ENCODE data around the gene GABARAPL1. TPM values are rescaled to one million over a fixed set of nuclear protein-coding genes. Genes with fewer than 3 reads are reported as not detected.

GABARAPL1 gene
- 94.2 and 96.2 TPM in 2 replicates for total RNA-seq
- long read RNA-seq, transcript GABARAPL1-218 (4 exons, 2,294 nt): minor isoform, 6 of 93 reads
- long read RNA-seq, transcript GABARAPL1-201 (4 exons, 1,957 nt): major isoform, 72 of 93 reads
- long read RNA-seq, partial matches to known transcripts: 1 of 93 reads
- long read RNA-seq, other reads (novel, unspliced or antisense): 9 of 93 reads

- Mint-ChIP-seq H3K27ac (peak within 1 kb of the TSS; percentile 100), H3K4me3 (ENCODE audit: low read depth) (peak within 1 kb of the TSS; percentile 89), H3K9me3 (ENCODE audit: low read depth) (no peaks in the 10 kb centered on the region), H3K4me1 (ENCODE audit: low read depth) (peaks cover 23% of the 10 kb centered on the region), H3K36me3 (ENCODE audit: insufficient read depth) (peaks cover 2% of the 10 kb centered on the region), H3K27me3 (no peaks in the 10 kb centered on the region)
- DNase-seq (ENCODE audit: low spot score, unreplicated experiment): peak; percentile 85
- no peak for TF ChIP-seq CTCF (IDR thresholded peaks at IDR 0.05; ENCODE audit: unreplicated experiment)
These were observed at the start of gene GABARAPL1 for GRCh38 chr12:10212739-10213131. Gene GABARAPL1, plus strand, starts transcription at chr12:10212877. Its CDS starts 253 bp downstream, at chr12:10213130.

GRCh38 chr12:10163084-10163483, 49.6 kb upstream of the GABARAPL1 start:
- no peak for DNase-seq (ENCODE audit: low spot score, unreplicated experiment)
- no peak for TF ChIP-seq CTCF (IDR thresholded peaks at IDR 0.05; ENCODE audit: unreplicated experiment)
- Mint-ChIP-seq H3K36me3 (ENCODE audit: insufficient read depth) (no peaks in the 10 kb centered on the region), H3K4me3 (ENCODE audit: low read depth) (no peak overlapping the region), H3K27ac (no peak overlapping the region), H3K27me3 (peaks cover 12% of the 10 kb centered on the region), H3K4me1 (ENCODE audit: low read depth) (no peaks in the 10 kb centered on the region), H3K9me3 (ENCODE audit: low read depth) (peaks cover 3% of the 10 kb centered on the region)

GRCh38 chr12:10165421-10165820, 47.3 kb upstream of the GABARAPL1 start:
- Mint-ChIP-seq H3K9me3 (ENCODE audit: low read depth) (no peaks in the 10 kb centered on the region), H3K4me3 (ENCODE audit: low read depth) (no peak overlapping the region), H3K27me3 (peaks cover 4% of the 10 kb centered on the region), H3K36me3 (ENCODE audit: insufficient read depth) (no peaks in the 10 kb centered on the region), H3K4me1 (ENCODE audit: low read depth) (no peaks in the 10 kb centered on the region), H3K27ac (no peak overlapping the region)
- TF ChIP-seq CTCF (IDR thresholded peaks at IDR 0.05; ENCODE audit: unreplicated experiment): no peak
- no peak for DNase-seq (ENCODE audit: low spot score, unreplicated experiment)

GRCh38 chr12:10167599-10167998, 45.1 kb upstream of the GABARAPL1 start:
- Mint-ChIP-seq H3K27ac (no peak overlapping the region), H3K36me3 (ENCODE audit: insufficient read depth) (no peaks in the 10 kb centered on the region), H3K9me3 (ENCODE audit: low read depth) (no peaks in the 10 kb centered on the region), H3K4me1 (ENCODE audit: low read depth) (no peaks in the 10 kb centered on the region), H3K27me3 (no peaks in the 10 kb centered on the region), H3K4me3 (ENCODE audit: low read depth) (no peak overlapping the region)
- no peak for DNase-seq (ENCODE audit: low spot score, unreplicated experiment)
- TF ChIP-seq CTCF (IDR thresholded peaks at IDR 0.05; ENCODE audit: unreplicated experiment): no peak

- Mint-ChIP-seq H3K9me3 (ENCODE audit: low read depth) (no peaks in the 10 kb centered on the region), H3K4me3 (ENCODE audit: low read depth) (no peak overlapping the region), H3K36me3 (ENCODE audit: insufficient read depth) (no peaks in the 10 kb centered on the region), H3K27ac (no peak overlapping the region), H3K27me3 (no peaks in the 10 kb centered on the region), H3K4me1 (ENCODE audit: low read depth) (no peaks in the 10 kb centered on the region)
- no peak for TF ChIP-seq CTCF (IDR thresholded peaks at IDR 0.05; ENCODE audit: unreplicated experiment)
- no peak for DNase-seq (ENCODE audit: low spot score, unreplicated experiment)
These were observed 43.6 kb upstream of the GABARAPL1 start for GRCh38 chr12:10169104-10169503.
